Upper lobe of right lung (tissue), 1 donor: ENCODE measurements around the gene NCAPD3. TPM values are rescaled to one million over a fixed set of nuclear protein-coding genes. Genes with fewer than 3 reads are reported as not detected.

ENCODE experiments used
- ATAC-seq: fragments of 200-7000 bp; cut with Tn5 transposase; one replicate; pipeline ENCODE4 v1.9.1; 2020; ENCODE audit warnings: mild to moderate bottlenecking, moderate library complexity
- DNase-seq: peaks from one replicate; pipeline ENCODE4 v3.0.0-alpha.2; 2020
- H3K27ac ChIP-seq: fragments of 200-600 bp; one replicate; pipeline ENCODE4 v1.8.0; 2022
- H3K27me3 ChIP-seq: fragments of 200-600 bp; one replicate; pipeline ENCODE4 v1.8.0; 2022; ENCODE audit warnings: mild to moderate bottlenecking
- H3K36me3 ChIP-seq: fragments of 200-600 bp; one replicate; pipeline ENCODE4 v1.8.0; 2022
- H3K4me1 ChIP-seq: fragments of 200-600 bp; one replicate; pipeline ENCODE4 v1.8.0; 2022
- H3K4me3 ChIP-seq: fragments of 200-600 bp; one replicate; pipeline ENCODE4 v1.8.0; 2022; ENCODE audit warnings: mild to moderate bottlenecking
- H3K9me3 ChIP-seq: fragments of 200-600 bp; one replicate; pipeline ENCODE4 v1.8.0; 2022
- CTCF ChIP-seq: fragments of 200-600 bp; IDR thresholded peaks from one replicate; pipeline ENCODE4 v1.8.0; 2022; ENCODE audit warnings: antibody characterized with exemption
- intact Hi-C: fragments of 100-400 bp; cut with DNase I; formaldehyde crosslinking; loops from one replicate; pipeline ENCODE4 v1.11.0; 2022
- total RNA-seq: library from RNA; stranded (reverse); fragmentation: NEBNext Ultra II Directional; extraction: Animal tissue kit (Norgen Biotek cat#: 25700); gene quantifications from one replicate; pipeline ENCODE4 v1.2.1, GENCODE V29; 2021
- donor health status: DM: no; HTN: yes; CAD: no; lungs with severe emphysema.

The NCAPD3 gene
- total RNA-seq, 1 donor from 2014 or later: 17.3 TPM

- no peaks in the 10 kb centered on the region for H3K27me3 ChIP-seq
- intact Hi-C loops: no loop called here
- no peak overlapping the region for H3K27ac ChIP-seq
- no peaks in the 10 kb centered on the region for H3K4me1 ChIP-seq
- H3K36me3 ChIP-seq: peaks cover 40% of the 10 kb centered on the region
- no peaks in the 10 kb centered on the region for H3K9me3 ChIP-seq
- DNase-seq (no peak), ATAC-seq (no peak)
- H3K4me3 ChIP-seq: no peak overlapping the region
- no peak for TF ChIP-seq CTCF
Measured at GRCh38 chr11:134150195-134150903, 73.4 kb downstream of the NCAPD3 start.

- no peak overlapping the region for H3K4me3 ChIP-seq
- H3K27ac ChIP-seq: no peak overlapping the region
- no peaks in the 10 kb centered on the region for H3K9me3 ChIP-seq
- DNase-seq (no peak), ATAC-seq (no peak)
- H3K4me1 ChIP-seq: no peaks in the 10 kb centered on the region
- intact Hi-C loops: no loop called here
- H3K36me3 ChIP-seq: peaks cover 40% of the 10 kb centered on the region
- TF ChIP-seq CTCF: no peak
- no peaks in the 10 kb centered on the region for H3K27me3 ChIP-seq
Measured at GRCh38 chr11:134149371-134149770, 74.4 kb downstream of the NCAPD3 start.

- no peaks in the 10 kb centered on the region for H3K9me3 ChIP-seq
- H3K4me3 ChIP-seq: no peak overlapping the region
- H3K36me3 ChIP-seq: peaks cover 27% of the 10 kb centered on the region
- no peak for TF ChIP-seq CTCF
- intact Hi-C loops: no loop called here
- H3K4me1 ChIP-seq: no peaks in the 10 kb centered on the region
- DNase-seq (no peak), ATAC-seq (no peak)
- no peak overlapping the region for H3K27ac ChIP-seq
- no peaks in the 10 kb centered on the region for H3K27me3 ChIP-seq
Measured at GRCh38 chr11:134146598-134146997, 77.2 kb downstream of the NCAPD3 start.

- Histone ChIP-seq H3K9me3 (no peaks in the 10 kb centered on the region), H3K27ac (no peak overlapping the region), H3K4me1 (no peaks in the 10 kb centered on the region), H3K27me3 (no peaks in the 10 kb centered on the region), H3K36me3 (peaks cover 18% of the 10 kb centered on the region), H3K4me3 (no peak overlapping the region)
- TF ChIP-seq CTCF: no peak
- intact Hi-C loops: no loop called here
- DNase-seq (no peak), ATAC-seq (no peak)
Measured at GRCh38 chr11:134145715-134146114, 78.1 kb downstream of the NCAPD3 start.

GRCh38 chr11:134144744-134145143 is 79.0 kb downstream of the NCAPD3 start:
- Histone ChIP-seq H3K36me3 (peaks cover 8% of the 10 kb centered on the region), H3K9me3 (no peaks in the 10 kb centered on the region), H3K27ac (no peak overlapping the region), H3K27me3 (no peaks in the 10 kb centered on the region), H3K4me1 (no peaks in the 10 kb centered on the region), H3K4me3 (no peak overlapping the region)
- no peak for TF ChIP-seq CTCF
- intact Hi-C loops: no loop called here
- DNase-seq (no peak), ATAC-seq (no peak)

- ATAC-seq (no peak), DNase-seq (no peak)
- Histone ChIP-seq H3K36me3 (no peaks in the 10 kb centered on the region), H3K27ac (no peak overlapping the region), H3K4me3 (no peak overlapping the region), H3K4me1 (no peaks in the 10 kb centered on the region), H3K27me3 (no peaks in the 10 kb centered on the region), H3K9me3 (no peaks in the 10 kb centered on the region)
- TF ChIP-seq CTCF: no peak
- intact Hi-C loops: no loop called here
Measured at GRCh38 chr11:134143801-134144200, 80.0 kb downstream of the NCAPD3 start.
